ENCODE results near the gene LNP1.
A peak's percentile ranks its signal among the peaks of the same experiment; 100 is the strongest.

LNP1 gene

GRCh38 chr3:100483529-100483928 lies 82.2 kb downstream of the LNP1 start:
- no peak for DNase-seq

- DNase-seq: no peak
Measured at GRCh38 chr3:100486808-100487207, 85.5 kb downstream of the LNP1 start.

- DNase-seq: no peak
Measured at GRCh38 chr3:100489118-100489517, 87.8 kb downstream of the LNP1 start.

- peak; percentile 78 for DNase-seq
Measured at GRCh38 chr3:100492059-100493006, 91.0 kb downstream of the LNP1 start, which contains the start of gene TMEM45A. Gene TMEM45A (plus strand): TSS chr3:100492619. CDS start chr3:100555212, 62,593 bp downstream.

GRCh38 chr3:100496711-100497261 lies 95.4 kb downstream of the LNP1 start:
- no peak for DNase-seq

- DNase-seq: no peak
Measured at GRCh38 chr3:100499651-100500050, 98.3 kb downstream of the LNP1 start.

- DNase-seq: no peak
Measured at GRCh38 chr3:100500320-100500880, 99.1 kb downstream of the LNP1 start.

GRCh38 chr3:100503448-100503847 lies 102.1 kb downstream of the LNP1 start:
- DNase-seq: no peak

Measured in stimulated activated CD4-positive, alpha-beta T cell treated with anti-CD3 and anti-CD28 coated beads, Interleukin-12 subunit alpha, Interleukin-12 subunit beta, amount 100 ng/mL, for 4 hours (primary cell).